Kidney glomerular epithelial cell (primary cell): ENCODE data around the gene PRSS33.

Experiments
- DNase-seq: peaks from one replicate; lab custom pipeline; 2025; lab: John Stamatoyannopoulos, UW

The PRSS33 gene

DNA sequence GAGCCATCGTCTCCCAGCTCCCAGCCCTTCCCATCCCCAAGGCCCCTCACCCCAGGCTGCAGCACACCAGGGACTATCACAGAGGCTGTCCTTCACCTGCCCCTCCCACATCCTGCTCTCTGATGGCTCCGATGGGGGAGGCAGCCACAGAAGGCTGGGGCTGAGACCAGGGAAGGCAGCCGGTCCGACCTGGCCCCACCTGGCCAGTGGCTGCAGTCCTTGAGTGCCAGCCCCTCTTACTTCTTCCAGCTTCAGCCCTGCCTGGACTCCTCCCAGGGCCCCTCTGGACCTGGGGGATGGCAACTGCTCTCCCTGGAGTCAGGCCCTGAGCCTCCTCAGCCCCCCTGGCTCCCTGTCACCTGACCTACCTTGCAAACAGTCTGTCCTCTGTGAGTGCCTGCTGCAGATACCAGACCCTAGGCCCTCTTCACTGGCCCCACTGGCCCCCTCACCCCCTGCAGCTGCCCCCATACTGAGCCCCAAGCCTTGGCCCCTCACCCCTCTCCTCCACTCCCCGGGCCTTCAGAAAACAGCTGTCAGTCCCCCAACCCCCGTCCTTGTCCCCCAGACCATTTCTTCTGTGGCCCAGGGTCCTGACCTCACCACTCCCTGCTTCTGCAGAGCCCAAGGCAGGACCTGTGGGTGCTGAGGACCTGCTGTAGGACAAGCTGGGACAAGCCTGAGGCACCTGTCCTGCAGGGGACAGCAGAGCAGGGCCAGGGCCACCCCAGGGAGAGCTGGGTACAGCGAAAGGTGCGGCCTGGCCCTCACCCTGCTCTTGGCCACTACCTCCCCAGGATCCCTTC is 47.5 kb downstream of the PRSS33 start:
- no peak for DNase-seq

DNA sequence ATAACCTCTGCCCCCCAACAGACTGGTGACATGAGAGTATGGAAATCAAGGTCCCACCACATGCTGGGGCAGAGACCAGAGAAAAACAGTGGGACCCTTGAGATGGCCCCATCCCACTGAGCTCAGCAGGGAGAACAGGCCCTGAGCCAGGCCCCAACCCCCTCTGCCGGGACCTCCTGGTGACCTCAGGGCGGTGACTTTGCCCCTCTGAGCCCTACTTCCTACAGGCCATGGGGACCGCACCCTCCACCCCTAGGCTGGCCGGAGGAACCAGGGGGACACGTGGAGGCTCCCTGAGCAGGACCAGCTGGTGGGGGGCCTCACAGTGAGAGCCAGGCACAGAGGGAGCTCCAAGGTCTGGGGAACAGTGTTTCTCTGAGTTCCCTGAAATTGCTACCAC is 48.7 kb downstream of the PRSS33 start:
- DNase-seq = no peak

DNA sequence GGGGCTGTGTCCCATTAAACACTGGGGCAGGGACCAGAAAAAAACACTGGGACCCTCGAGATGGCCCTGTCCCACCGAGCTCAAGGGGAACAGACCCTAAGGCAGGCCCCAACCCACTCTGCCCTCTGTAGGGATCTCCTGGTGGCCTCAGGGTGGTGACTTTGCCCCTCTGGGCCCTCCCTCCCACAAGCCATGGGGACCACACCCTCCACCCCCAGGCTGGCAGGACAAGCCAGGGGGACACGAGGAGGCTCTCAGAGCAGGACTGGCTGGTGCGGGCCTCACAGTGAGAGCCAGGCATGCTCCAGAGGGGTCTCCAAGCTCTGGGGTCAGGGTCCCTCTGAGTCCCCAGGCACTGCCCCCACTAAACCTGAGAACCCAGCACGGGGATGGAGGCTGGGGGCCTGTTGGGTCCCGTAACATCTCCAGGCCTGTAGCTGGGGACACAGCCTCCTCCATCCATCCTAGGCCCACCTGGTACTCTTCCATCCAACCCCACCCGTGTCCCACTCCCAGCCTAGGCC is 49.4 kb downstream of the PRSS33 start:
- no peak for DNase-seq

DNA sequence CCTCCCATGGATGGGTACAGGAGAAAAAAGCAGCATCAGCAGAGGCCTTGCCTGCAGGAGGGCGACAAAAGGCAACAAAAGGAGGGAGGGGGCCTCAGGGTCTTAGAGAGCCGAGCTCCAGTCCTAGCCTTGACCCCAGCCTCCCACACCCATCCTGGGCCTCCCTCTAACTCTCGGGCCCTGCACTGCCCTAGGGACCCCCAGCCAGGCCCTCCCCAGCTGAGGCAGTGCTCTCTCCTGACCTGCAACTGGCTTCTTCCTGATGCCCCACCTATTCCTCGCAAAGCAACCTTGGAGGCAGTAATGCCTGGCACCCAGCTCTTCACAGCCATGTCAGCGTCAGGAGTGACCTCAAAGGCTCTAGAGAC is 50.1 kb downstream of the PRSS33 start:
- no peak for DNase-seq

DNA sequence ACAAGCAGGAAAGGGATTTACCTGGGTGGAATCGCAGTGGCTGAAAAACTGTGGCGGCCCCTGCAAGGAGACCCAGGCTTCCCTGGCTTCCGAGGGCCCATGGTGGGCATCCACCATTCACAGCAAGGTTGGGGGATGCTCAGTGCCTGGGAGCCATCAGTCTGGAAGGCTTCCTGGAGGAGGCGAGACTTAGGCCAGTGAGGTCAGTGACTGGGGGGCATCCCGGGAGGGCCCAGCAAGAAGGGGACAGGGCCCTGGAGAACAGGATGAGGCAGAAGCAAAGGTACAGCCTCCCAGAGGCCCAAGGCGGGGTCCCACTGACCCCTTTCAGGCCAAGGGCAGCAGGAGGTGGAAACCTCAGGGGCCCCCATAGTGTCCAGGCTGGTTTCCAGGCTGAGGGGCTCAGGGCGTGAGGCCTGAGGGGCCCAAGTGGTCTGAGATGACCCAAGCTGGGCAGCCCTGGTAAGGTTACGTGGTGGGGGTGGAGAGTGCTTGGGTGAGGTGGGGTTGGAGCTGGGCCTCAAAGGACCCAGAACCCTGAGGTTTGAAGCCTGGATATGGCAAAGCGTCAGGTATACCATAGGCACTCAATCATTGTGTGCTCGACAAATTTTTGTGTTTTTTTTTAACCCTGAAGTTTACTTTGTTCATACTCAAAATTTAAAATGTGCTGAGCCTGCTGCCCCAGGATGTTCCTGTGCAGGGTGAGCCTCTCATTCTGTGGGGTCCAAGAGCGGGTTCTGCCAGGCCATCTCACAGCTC is 50.7 kb downstream of the PRSS33 start:
- DNase-seq = no peak

DNA sequence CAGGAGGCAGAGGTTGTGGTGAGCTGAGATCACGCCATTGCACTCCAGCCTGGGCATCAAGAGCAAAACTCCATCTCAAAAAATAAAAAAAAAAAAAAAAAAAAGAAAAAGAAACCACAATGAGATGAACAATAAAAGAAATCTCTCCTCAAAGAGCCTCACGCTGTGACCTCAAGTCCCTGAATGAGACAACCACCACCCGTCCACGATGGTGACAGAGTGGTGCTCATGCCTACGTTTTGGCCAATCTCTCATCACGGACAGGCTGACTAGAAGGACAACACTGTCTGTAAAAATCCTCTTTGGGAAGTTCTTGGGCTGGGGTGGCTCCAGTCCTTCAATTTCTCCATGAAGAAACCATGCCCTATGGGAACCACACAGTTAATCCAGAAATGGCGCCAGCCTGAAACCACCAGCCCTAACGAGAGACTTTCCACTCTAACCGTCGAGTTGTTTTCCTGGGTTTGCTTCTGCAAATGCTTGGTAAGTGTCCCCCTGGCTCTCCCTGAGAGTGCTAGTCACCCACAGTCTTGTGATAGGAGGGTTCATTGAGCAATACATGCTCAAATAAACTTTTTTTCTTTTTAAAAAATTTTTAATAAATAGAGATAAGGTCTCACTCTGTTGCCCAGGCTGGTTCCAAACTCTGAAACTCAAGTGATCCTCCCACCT is 52.4 kb downstream of the PRSS33 start:
- DNase-seq = no peak
